Esophagus squamous epithelium (tissue), 4 donors: Measurements from ENCODE around the gene TPD52L1.

Experiments used
- POLR2A ChIP-seq, 4 donors: fragments of 450-650 bp; IDR thresholded peaks; one replicate each; pipeline ENCODE4 v1.6.1; 2017; ENCODE audit warnings: antibody characterized with exemption in 4 of 4, mild to moderate bottlenecking in 4 of 4, moderate library complexity in 3 of 4
- TF ChIP-seq, protein P1 (sequence below), 6 experiments: fragments of 450-650 bp in 4 of 6; fragments of 200-600 bp in 2 of 6; sonication (generic) in 2 of 6; IDR thresholded peaks; one replicate each; pipeline ENCODE4 v1.5.1; 2016 to 2019; ENCODE audit warnings: antibody characterized with exemption in 6 of 6, mild to moderate bottlenecking in 4 of 6, moderate library complexity in 4 of 6

DNA sequence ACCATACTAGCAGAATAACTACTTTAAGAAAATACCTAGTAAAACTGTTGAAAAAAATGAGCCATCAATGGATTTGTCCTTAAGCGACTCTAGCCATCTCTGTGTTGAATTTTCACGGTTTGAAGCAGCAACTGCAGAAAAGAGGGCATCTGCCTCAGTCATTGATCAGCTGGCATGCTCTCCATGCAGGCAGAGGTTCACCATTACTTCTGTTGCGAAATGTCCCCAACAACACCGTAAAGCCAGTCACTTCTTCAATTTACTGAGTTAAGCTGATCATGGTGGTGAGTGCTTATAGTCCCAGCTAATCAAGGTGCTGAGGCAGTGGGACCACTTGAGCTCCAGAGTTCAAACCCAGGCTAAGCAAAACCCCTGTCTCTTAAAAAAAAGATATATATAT is 11.1 kb downstream of the TPD52L1 start:
- TF ChIP-seq, protein P1, sequence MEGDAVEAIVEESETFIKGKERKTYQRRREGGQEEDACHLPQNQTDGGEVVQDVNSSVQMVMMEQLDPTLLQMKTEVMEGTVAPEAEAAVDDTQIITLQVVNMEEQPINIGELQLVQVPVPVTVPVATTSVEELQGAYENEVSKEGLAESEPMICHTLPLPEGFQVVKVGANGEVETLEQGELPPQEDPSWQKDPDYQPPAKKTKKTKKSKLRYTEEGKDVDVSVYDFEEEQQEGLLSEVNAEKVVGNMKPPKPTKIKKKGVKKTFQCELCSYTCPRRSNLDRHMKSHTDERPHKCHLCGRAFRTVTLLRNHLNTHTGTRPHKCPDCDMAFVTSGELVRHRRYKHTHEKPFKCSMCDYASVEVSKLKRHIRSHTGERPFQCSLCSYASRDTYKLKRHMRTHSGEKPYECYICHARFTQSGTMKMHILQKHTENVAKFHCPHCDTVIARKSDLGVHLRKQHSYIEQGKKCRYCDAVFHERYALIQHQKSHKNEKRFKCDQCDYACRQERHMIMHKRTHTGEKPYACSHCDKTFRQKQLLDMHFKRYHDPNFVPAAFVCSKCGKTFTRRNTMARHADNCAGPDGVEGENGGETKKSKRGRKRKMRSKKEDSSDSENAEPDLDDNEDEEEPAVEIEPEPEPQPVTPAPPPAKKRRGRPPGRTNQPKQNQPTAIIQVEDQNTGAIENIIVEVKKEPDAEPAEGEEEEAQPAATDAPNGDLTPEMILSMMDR (IDR thresholded peaks at IDR 0.05): no peak
- no peak for TF ChIP-seq POLR2A (IDR thresholded peaks at IDR 0.05)
